Muscle of leg (tissue), 11 donors: ENCODE results near the gene HELZ. TPM values are rescaled to one million over a fixed set of nuclear protein-coding genes. Genes with fewer than 3 reads are reported as not detected.
A peak's percentile ranks its signal among the peaks of the same experiment; 100 is the strongest.

Experiments used
- DNase-seq: peaks from one replicate; pipeline ENCODE4 v3.0.0; 2013
- H3K27ac ChIP-seq: one replicate; pipeline ENCODE4 v1.5.1; 2013; ENCODE audit warnings: mild to moderate bottlenecking, low read length, control low read depth
- H3K27me3 ChIP-seq: one replicate; pipeline ENCODE4 v1.6.1; 2013; ENCODE audit warnings: low read length; ENCODE audit not compliant: control insufficient read depth, insufficient read depth
- H3K36me3 ChIP-seq: one replicate; pipeline ENCODE4 v1.6.1; 2013; ENCODE audit warnings: low read length; ENCODE audit not compliant: control insufficient read depth, insufficient read depth
- H3K4me1 ChIP-seq: one replicate; pipeline ENCODE4 v1.6.1; 2013; ENCODE audit warnings: low read length; ENCODE audit not compliant: control insufficient read depth, insufficient read depth
- H3K4me3 ChIP-seq: one replicate; pipeline ENCODE4 v1.5.1; 2013; ENCODE audit warnings: low read length, control low read depth
- H3K9me3 ChIP-seq: replicated peaks from 2 replicates; pipeline ENCODE4 v1.6.1; 2013; ENCODE audit warnings: low read depth, low read length; ENCODE audit not compliant: control insufficient read depth
- WGBS: methylation state at CpG from one replicate; pipeline ENCODE4 v1.1.5; 2013; ENCODE audit warnings: missing lambda C conversion rate; ENCODE audit not compliant: insufficient coverage; 5-methylcytosine and 5-hydroxymethylcytosine counted together
- polyA plus RNA-seq, 8 donors: library from polyadenylated mRNA; unstranded; fragments of 120-200 nt; gene quantifications; one replicate each; pipeline versions ENCODE4 v1.2.1 to v1.2.3, GENCODE V29; 2013; ENCODE audit warnings: inconsistent platforms in 1 of 8, low replicate concordance in 1 of 8; ENCODE audit not compliant: insufficient read length in 8 of 8, insufficient read depth in 1 of 8
- total RNA-seq: library from RNA; stranded (reverse); fragments of 120-200 nt; gene quantifications from one replicate; pipeline ENCODE4 v1.2.4, GENCODE V29; 2013

The HELZ gene
- total and polyA plus RNA-seq, 9 donors = 12.6 to 41.5 (median 20.0) TPM

DNA sequence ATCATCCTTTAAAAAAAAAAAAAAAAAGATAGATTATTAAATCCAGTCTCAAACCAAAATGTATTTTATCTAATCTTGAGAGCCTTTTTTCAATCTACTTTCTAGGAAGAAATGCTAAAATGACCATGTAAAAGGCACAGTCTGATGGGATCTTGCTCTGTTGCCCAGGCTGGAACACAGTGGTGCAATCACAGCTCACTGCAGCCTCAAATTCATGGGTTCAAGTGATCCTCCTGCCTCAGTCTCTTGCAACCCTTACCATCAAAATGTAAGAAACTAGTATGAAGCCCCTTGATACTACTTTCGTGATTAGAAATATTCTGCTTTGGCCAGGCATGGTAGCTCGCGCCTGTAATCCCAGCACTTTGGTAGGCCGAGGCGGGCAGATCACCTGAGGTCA lies 70.8 kb downstream of the HELZ start:
- 97% methylated on average over 3 of the region's 5 CpGs for WGBS
- Histone ChIP-seq H3K27ac (no peak overlapping the region), H3K9me3 (no peaks in the 10 kb centered on the region), H3K4me3 (no peak overlapping the region), H3K27me3 (no peaks in the 10 kb centered on the region), H3K36me3 (peaks cover 9% of the 10 kb centered on the region), H3K4me1 (no peaks in the 10 kb centered on the region)
- no peak for DNase-seq

- Histone ChIP-seq H3K4me3 (no peak overlapping the region), H3K4me1 (no peaks in the 10 kb centered on the region), H3K27me3 (no peaks in the 10 kb centered on the region), H3K9me3 (no peaks in the 10 kb centered on the region), H3K27ac (no peak overlapping the region), H3K36me3 (peaks cover 8% of the 10 kb centered on the region)
- whole genome bisulfite sequencing = 100% methylated on average over 3 of the region's 4 CpGs
- DNase-seq = no peak
These were observed 73.4 kb downstream of the HELZ start for GRCh38 chr17:67171560-67171959.

- Histone ChIP-seq H3K36me3 (peaks cover 14% of the 10 kb centered on the region), H3K4me3 (no peak overlapping the region), H3K9me3 (no peaks in the 10 kb centered on the region), H3K27me3 (no peaks in the 10 kb centered on the region), H3K4me1 (no peaks in the 10 kb centered on the region), H3K27ac (no peak overlapping the region)
- 93% methylated on average over 3 of the region's 4 CpGs for WGBS
- no peak for DNase-seq
These were observed 76.5 kb downstream of the HELZ start for GRCh38 chr17:67168496-67168895.

DNA sequence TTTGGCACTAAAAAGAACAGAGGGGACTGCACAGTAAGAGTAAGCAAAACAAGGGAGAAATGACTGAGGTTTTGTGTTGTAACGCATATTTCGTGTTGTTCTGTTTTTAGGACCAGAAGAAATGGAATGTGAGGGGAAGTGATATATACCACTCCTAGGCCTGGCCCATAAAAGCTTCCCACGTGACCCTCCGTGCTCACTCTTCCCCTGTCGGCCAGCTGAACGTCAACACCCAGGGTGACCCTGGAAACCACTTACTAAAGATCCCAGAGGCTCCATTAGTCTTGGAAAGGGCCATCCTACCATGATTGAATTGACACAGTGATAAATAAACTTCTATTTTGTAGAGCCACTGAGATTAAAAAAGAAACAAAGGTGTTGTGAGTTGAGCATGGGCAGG lies 79.8 kb downstream of the HELZ start:
- Histone ChIP-seq H3K4me1 (peaks cover 3% of the 10 kb centered on the region), H3K27ac (no peak overlapping the region), H3K36me3 (peaks cover 18% of the 10 kb centered on the region), H3K9me3 (no peaks in the 10 kb centered on the region), H3K4me3 (no peak overlapping the region), H3K27me3 (no peaks in the 10 kb centered on the region)
- peak; percentile 60 for DNase-seq
- no CpG with 5 or more reads among the region's 6 CpGs for WGBS

DNA sequence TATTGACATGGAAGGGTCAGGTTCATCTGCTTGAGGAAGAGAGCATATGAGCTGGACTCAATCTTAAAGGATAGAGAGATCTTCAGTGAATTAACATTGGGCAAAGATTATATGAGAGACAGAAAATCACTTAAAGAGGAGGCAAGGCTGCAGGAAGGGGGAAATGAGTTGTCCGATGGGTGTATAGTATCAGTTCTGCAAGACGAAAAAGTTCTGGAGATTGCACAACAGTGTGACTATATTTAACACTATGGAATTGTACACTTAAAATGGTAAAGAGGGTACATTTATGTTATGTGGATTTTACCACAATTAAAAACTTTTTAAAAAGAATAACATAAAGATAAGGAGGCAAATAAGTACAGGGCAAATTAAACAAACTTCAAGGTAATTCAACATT lies 80.7 kb downstream of the HELZ start:
- H3K4me1 ChIP-seq = peaks cover 3% of the 10 kb centered on the region
- no peaks in the 10 kb centered on the region for H3K9me3 ChIP-seq
- H3K27me3 ChIP-seq = no peaks in the 10 kb centered on the region
- DNase-seq = peak; percentile 33
- no peak overlapping the region for H3K27ac ChIP-seq
- 100% methylated on average over 1 of the region's 2 CpGs for WGBS
- H3K36me3 ChIP-seq = peaks cover 18% of the 10 kb centered on the region
- no peak overlapping the region for H3K4me3 ChIP-seq

DNA sequence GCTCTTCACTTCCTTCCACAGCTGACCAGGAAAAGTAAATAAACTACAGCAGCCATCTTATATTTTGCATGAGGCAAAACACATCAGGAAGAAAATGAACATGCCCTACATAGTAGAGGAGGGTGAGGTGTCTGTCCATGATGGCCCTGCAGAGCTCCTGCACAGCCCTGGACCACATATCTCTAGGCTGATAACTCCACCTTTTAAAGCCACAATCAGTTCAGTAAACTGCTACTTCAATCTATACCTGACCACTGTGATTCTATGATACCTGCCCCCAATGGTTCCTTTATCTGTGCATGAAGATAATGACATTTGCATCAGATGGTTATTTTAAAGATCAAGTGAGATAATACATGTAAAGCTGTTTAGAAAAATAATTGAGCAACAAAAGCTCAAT lies 82.2 kb downstream of the HELZ start:
- Histone ChIP-seq H3K4me1 (peaks cover 3% of the 10 kb centered on the region), H3K36me3 (peaks cover 21% of the 10 kb centered on the region), H3K4me3 (no peak overlapping the region), H3K9me3 (no peaks in the 10 kb centered on the region), H3K27me3 (no peaks in the 10 kb centered on the region), H3K27ac (no peak overlapping the region)
- DNase-seq = no peak

DNA sequence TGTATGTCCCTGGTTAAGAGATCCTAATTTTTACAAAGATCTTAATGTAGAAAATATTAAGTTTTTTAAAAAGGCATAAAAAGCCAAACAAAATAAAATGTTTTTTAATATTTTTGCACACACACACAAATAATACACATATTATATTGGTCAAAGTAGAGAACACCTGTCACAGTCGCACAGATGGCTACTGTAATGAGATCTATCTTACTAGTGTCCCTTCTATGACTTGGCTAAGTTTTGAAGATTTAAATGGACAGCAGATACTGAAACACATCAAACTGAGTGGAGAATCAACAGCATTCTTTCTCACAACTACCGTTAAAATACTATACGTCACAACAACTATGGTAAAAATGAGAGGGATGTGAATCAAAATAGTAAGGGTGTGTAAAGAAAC lies 83.4 kb downstream of the HELZ start:
- Histone ChIP-seq H3K27me3 (no peaks in the 10 kb centered on the region), H3K36me3 (peaks cover 17% of the 10 kb centered on the region), H3K4me3 (no peak overlapping the region), H3K27ac (peak overlapping the region; percentile 63), H3K9me3 (no peaks in the 10 kb centered on the region), H3K4me1 (peaks cover 3% of the 10 kb centered on the region)
- no CpG with 5 or more reads among the region's 3 CpGs for WGBS
- DNase-seq = peak; percentile 37

DNA sequence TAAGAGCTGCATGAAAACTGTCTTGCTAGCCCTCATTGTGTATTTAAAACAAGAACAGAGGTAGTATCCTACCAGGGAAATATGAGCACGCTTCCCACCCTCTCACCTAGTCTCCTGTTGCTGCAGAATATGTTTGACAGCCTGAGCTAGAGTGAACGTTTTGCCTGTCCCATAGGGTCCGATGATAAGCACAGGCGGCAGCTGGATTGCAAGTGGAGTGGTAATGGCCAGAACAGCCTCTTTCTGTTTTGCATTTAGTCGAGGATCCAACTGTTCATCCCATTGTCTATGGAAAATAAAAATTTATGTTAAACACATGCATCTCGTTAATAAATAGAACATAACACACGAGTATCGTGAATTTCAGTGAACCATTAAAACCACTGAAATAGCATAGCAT lies 84.2 kb downstream of the HELZ start:
- Histone ChIP-seq H3K4me3 (no peak overlapping the region), H3K4me1 (peaks cover 3% of the 10 kb centered on the region), H3K9me3 (no peaks in the 10 kb centered on the region), H3K27me3 (no peaks in the 10 kb centered on the region), H3K36me3 (peaks cover 14% of the 10 kb centered on the region), H3K27ac (no peak overlapping the region)
- peak; percentile 43 for DNase-seq
- no CpG with 5 or more reads among the region's 8 CpGs for WGBS

GRCh38 chr17:67157732-67158639 lies 87.0 kb downstream of the HELZ start:
- no peak overlapping the region for H3K4me3 ChIP-seq
- DNase-seq = peak; percentile 72
- peaks cover 11% of the 10 kb centered on the region for H3K36me3 ChIP-seq
- H3K27ac ChIP-seq = no peak overlapping the region
- H3K9me3 ChIP-seq = no peaks in the 10 kb centered on the region
- peaks cover 3% of the 10 kb centered on the region for H3K4me1 ChIP-seq
- H3K27me3 ChIP-seq = no peaks in the 10 kb centered on the region

- Histone ChIP-seq H3K9me3 (no peaks in the 10 kb centered on the region), H3K36me3 (peaks cover 21% of the 10 kb centered on the region), H3K4me1 (peaks cover 3% of the 10 kb centered on the region), H3K27ac (no peak overlapping the region), H3K4me3 (no peak overlapping the region), H3K27me3 (no peaks in the 10 kb centered on the region)
- WGBS = 87% methylated on average over 6 of the region's 9 CpGs
- no peak for DNase-seq
These were observed 88.5 kb downstream of the HELZ start for GRCh38 chr17:67156269-67157199.
